NCI-H2081 treated with DMSO at 0.1 percent for 48 hours (cell line): ENCODE results near the gene MIA.
"Not testable (repeated sequence)": the region's sequence is repeated elsewhere in the genome, so short reads cannot be mapped to it uniquely, and the experiment has no call there.

ENCODE experiments used
- DNase-seq: peaks from one replicate; lab custom pipeline; 2025; lab: John Stamatoyannopoulos, UW

Gene MIA

GRCh38 chr19:40822704-40823553 lies 47.6 kb downstream of the MIA start:
- DNase-seq = not testable (repeated sequence)

GRCh38 chr19:40824916-40825315 lies 49.6 kb downstream of the MIA start:
- not testable (repeated sequence) for DNase-seq

DNA sequence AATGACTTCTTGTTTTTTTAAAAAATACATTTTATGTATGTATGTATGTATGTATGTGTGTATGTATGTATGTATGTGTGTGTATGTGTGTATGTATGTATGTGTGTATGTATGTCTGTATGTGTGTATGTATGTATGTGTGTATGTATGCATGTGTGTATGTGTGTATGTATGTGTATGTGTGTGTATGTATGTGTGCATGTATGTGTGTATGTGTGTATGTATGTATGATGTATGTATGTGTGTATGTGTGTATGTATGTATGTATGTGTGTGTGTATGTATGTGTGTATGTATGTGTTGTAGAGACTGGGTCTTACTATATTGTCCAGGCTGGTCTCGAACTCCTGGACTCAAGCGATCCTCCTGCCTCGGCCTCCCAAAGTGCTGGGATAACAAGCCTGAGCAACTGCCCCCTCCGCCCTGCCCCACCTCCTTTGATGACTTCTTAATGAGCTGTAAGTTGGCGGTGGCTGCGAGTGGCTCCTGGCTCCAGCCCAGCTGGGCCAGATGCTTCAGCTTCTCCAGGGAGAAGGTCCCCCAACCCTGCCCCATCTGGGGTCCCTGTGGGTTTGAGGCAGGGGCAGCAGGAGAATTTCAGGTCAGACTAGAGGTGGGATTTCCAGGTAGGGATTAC lies 50.3 kb downstream of the MIA start:
- not testable (repeated sequence) for DNase-seq

GRCh38 chr19:40826312-40826698 lies 51.0 kb downstream of the MIA start:
- DNase-seq = not testable (repeated sequence)

DNA sequence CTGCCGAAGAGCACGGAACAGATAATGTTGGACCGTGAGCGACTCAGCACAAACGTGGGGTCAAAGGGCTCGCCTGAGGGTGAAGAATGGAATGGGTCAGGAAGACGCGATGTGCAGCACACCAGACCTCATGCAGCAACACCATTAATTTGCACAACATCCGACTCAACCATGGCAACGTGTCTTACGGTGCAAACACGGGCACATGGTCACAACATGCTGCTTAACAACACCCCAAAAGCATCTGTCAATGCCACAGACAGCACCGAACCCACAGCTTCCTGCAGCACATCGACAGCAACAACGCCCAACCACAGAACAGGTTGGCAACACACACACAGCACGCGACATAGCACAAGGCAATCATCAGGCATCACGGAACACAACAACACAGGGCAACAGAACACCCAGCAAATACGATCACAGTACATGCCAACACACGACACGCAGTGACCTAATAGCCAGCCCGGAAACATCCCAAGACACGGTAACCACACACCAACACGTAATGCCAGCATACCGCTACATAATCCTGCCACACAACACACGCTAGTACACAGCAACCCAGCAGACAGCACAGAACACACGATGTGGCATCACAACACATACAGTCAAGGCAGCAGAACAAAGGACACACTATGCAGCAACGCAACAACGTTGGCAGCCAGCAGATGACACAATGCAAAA lies 51.5 kb downstream of the MIA start:
- DNase-seq = not testable (repeated sequence)
